Spleen (tissue), 7 donors: Measurements from ENCODE around the gene SPECC1.

ENCODE experiments used
- POLR2A ChIP-seq, 3 donors: fragments of 450-650 bp; IDR thresholded peaks; one replicate each; pipeline ENCODE4 v1.5.1; 2017; ENCODE audit warnings: antibody characterized with exemption in 3 of 3, mild to moderate bottlenecking in 1 of 3
- POLR2AphosphoS5 ChIP-seq, 3 donors: sonication (generic); formaldehyde crosslinking; IDR thresholded peaks; one replicate each; pipeline ENCODE4 v1.5.1; 2017; ENCODE audit warnings: antibody characterized with exemption in 3 of 3
- TF ChIP-seq, protein P1 (sequence below), 11 experiments: fragments of 200-600 bp in 7 of 11; fragments of 450-650 bp in 4 of 11; sonication (generic) in 4 of 11; IDR thresholded peaks in 8 of 11; conservative IDR thresholded peaks in 3 of 11; 1 replicate in 7 of 11; 2 replicates in 4 of 11; pipeline versions ENCODE4 v1.4.0 to v1.8.0; 2016 to 2021; ENCODE audit warnings: antibody characterized with exemption in 11 of 11, inconsistent platforms in 4 of 11, mild to moderate bottlenecking in 1 of 11
- donor health status: DM: no; HTN: no; CAD: no; lungs with moderate emphysema.
- donor health status: DM: no; HTN: no; CAD: no.
- donor health status: DM: no; HTN: no; CAD: no.

DNA sequence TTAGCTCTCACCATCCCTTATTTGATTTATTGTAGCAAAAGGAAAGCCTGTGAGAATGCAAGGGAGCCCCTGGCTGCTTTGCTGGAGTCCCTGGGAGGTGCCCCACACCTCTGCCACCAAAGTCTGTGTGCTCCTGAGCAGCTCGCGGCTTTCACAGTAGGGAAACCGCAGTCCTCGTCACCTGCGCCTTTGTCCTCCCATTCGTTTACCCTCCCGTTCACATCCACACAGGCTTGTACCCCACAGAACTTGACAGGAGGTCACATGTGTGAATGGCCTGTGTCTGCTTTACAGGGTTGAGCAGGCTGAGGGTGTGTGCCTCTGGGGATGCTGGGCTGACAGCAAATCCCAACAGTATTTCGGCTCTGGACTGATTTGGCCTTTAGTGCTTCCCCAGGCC lies 305.7 kb downstream of the SPECC1 start:
- TF ChIP-seq, protein P1, sequence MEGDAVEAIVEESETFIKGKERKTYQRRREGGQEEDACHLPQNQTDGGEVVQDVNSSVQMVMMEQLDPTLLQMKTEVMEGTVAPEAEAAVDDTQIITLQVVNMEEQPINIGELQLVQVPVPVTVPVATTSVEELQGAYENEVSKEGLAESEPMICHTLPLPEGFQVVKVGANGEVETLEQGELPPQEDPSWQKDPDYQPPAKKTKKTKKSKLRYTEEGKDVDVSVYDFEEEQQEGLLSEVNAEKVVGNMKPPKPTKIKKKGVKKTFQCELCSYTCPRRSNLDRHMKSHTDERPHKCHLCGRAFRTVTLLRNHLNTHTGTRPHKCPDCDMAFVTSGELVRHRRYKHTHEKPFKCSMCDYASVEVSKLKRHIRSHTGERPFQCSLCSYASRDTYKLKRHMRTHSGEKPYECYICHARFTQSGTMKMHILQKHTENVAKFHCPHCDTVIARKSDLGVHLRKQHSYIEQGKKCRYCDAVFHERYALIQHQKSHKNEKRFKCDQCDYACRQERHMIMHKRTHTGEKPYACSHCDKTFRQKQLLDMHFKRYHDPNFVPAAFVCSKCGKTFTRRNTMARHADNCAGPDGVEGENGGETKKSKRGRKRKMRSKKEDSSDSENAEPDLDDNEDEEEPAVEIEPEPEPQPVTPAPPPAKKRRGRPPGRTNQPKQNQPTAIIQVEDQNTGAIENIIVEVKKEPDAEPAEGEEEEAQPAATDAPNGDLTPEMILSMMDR (IDR thresholded peaks at IDR 0.05 in 8 of 11, conservative IDR thresholded peaks at IDR 0.05 in 3 of 11) = no peak
- TF ChIP-seq POLR2A (IDR thresholded peaks at IDR 0.05) = no peak
- TF ChIP-seq POLR2AphosphoS5 (IDR thresholded peaks at IDR 0.05) = no peak
